GM10847 (cell line): ENCODE data around the gene SMU1.

Experiments
- POLR2A ChIP-seq: IDR thresholded peaks from 2 replicates; pipeline ENCODE4 v1.6.1; 2011; ENCODE audit not compliant: insufficient read length; ENCODE audit errors: extremely low read depth

The SMU1 gene

GRCh38 chr9:33040792-33041431, 35.6 kb downstream of the SMU1 start:
- no peak for TF ChIP-seq POLR2A

- TF ChIP-seq POLR2A = no peak
These were observed 43.6 kb downstream of the SMU1 start for GRCh38 chr9:33032865-33033264.

- no peak for TF ChIP-seq POLR2A
These were observed 44.2 kb downstream of the SMU1 start for GRCh38 chr9:33032292-33032691.

- no peak for TF ChIP-seq POLR2A
These were observed 46.2 kb downstream of the SMU1 start for GRCh38 chr9:33030285-33030684.

GRCh38 chr9:33029231-33029786, 47.2 kb downstream of the SMU1 start:
- TF ChIP-seq POLR2A = no peak

GRCh38 chr9:33025572-33026342, 50.7 kb downstream of the SMU1 start:
- TF ChIP-seq POLR2A = no peak

GRCh38 chr9:33024966-33025571, 51.4 kb downstream of the SMU1 start, which contains the start of gene DNAJA1:
Gene DNAJA1 (plus strand): TSS chr9:33025273. CDS start chr9:33026485, 1,212 bp downstream.
- TF ChIP-seq POLR2A = peak; percentile 98

GRCh38 chr9:33024126-33024965, 52.1 kb downstream of the SMU1 start:
- TF ChIP-seq POLR2A = no peak

GRCh38 chr9:33023661-33024060, 52.8 kb downstream of the SMU1 start:
- TF ChIP-seq POLR2A = no peak

GRCh38 chr9:33022755-33023154, 53.7 kb downstream of the SMU1 start:
- TF ChIP-seq POLR2A = no peak

- no peak for TF ChIP-seq POLR2A
These were observed 54.2 kb downstream of the SMU1 start for GRCh38 chr9:33022303-33022702.

- TF ChIP-seq POLR2A = no peak
These were observed 56.7 kb downstream of the SMU1 start for GRCh38 chr9:33019797-33020196.

GRCh38 chr9:33017283-33018041, 59.0 kb downstream of the SMU1 start:
- TF ChIP-seq POLR2A = no peak

- TF ChIP-seq POLR2A = no peak
These were observed 61.8 kb downstream of the SMU1 start for GRCh38 chr9:33014665-33015014.
